Measurements from ENCODE around the gene SV2B. TPM values are rescaled to one million over a fixed set of nuclear protein-coding genes. Genes with fewer than 3 reads are reported as not detected.

Gene SV2B
- polyA plus RNA-seq, 4 donors, result 0.25 to 2.0 TPM; not detected in 2

DNA sequence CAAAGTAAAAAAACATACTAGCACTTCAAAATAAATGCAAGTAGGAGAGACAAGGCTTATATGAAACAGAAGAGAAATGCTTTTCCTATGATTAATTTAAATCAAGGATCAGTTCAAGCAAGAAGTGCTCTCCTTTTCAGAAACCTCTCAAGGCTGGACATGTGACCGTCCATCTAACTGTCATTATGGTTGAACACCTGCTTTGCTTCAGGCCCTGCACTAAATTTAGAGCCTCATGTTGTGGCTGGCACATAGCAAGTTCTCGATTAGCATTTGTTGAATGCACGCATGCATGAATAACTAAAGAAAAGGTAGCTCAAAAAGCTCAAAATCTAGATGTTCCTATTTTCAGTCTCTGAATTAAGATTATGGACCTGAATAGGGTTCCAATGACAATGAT, 82.0 kb downstream of the SV2B start:
- H3K9me3 ChIP-seq (ENCODE audit: control insufficient read depth in 2 of 2, insufficient read depth in 1 of 2, low read depth in 1 of 2, low read length in 1 of 2), result no peaks in the 10 kb centered on the region
- no peaks in the 10 kb centered on the region for H3K4me1 ChIP-seq (ENCODE audit: control insufficient read depth in 3 of 3, insufficient read depth in 2 of 3, low read depth in 1 of 3, low read length in 2 of 3)
- peaks cover 0 to 3% (median 0%) of the 10 kb centered on the region in 3 donors for H3K27me3 ChIP-seq (ENCODE audit: control insufficient read depth in 3 of 3, insufficient read depth in 3 of 3, low read length in 3 of 3)
- no peak overlapping the region for H3K4me3 ChIP-seq (ENCODE audit: low read depth in 1 of 3, low read length in 3 of 3)
- 74 to 88% (median 84%) methylated on average over 3 of the region's 3 CpGs for WGBS, 3 donors
- H3K27ac ChIP-seq (ENCODE audit: low read depth in 1 of 3, low read length in 2 of 3), result no peak overlapping the region
- no peak for FAIRE-seq
- no peaks in the 10 kb centered on the region for H3K36me3 ChIP-seq (ENCODE audit: control insufficient read depth in 3 of 3, insufficient read depth in 2 of 3, low read depth in 1 of 3, low read length in 3 of 3)
- DNase-seq, result no peak

DNA sequence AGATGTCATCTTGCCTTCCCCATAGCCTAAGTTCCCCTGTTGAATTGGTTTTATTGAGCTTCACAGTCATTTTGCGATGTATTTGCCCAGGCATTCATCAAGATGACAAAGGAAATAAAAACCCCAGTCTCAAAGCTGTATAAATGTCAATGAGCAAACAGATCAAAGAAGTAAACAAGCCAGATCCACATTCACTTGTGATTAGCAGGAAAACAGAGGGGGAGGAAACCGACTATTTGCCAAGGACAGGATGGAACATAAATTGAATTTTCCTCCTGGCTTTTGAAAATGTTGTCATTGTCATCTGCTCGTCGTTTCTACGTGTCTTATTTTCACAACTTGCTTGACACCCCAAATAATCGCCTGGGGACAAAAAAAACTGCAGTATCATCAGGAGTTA, 83.5 kb downstream of the SV2B start:
- WGBS, 3 donors, result 19 to 24% (median 21%) methylated on average over 6 of the region's 6 CpGs
- no peaks in the 10 kb centered on the region for H3K4me1 ChIP-seq (ENCODE audit: control insufficient read depth in 3 of 3, insufficient read depth in 2 of 3, low read depth in 1 of 3, low read length in 2 of 3)
- H3K27ac ChIP-seq (ENCODE audit: low read depth in 1 of 3, low read length in 2 of 3), result no peak overlapping the region
- no peaks in the 10 kb centered on the region for H3K9me3 ChIP-seq (ENCODE audit: control insufficient read depth in 2 of 2, insufficient read depth in 1 of 2, low read depth in 1 of 2, low read length in 1 of 2)
- H3K27me3 ChIP-seq (ENCODE audit: control insufficient read depth in 3 of 3, insufficient read depth in 3 of 3, low read length in 3 of 3), result peaks cover 0 to 3% (median 0%) of the 10 kb centered on the region in 3 donors
- H3K36me3 ChIP-seq (ENCODE audit: control insufficient read depth in 3 of 3, insufficient read depth in 2 of 3, low read depth in 1 of 3, low read length in 3 of 3), result no peaks in the 10 kb centered on the region
- no peak overlapping the region for H3K4me3 ChIP-seq (ENCODE audit: low read depth in 1 of 3, low read length in 3 of 3)
- DNase-seq (no peak), FAIRE-seq (no peak)

DNA sequence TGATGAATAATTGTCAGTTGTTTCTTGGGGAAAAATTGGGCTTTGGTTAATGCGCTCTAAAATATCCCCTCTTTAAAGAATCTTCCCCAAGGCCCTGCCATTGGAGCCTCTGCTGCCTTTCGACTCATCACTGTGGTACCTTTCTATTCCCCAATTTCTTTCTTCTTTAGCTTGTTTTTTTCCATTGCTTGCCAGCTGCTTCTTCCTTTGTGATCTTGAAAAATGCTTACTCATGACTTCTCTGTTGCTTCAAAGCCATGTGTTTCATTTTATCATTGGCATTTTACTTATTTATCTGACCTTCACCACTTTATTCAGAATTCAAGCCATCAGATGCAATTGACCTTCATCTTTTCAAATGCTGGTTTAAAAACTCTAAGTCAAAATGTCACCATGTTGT, 84.4 kb downstream of the SV2B start:
- no peak for DNase-seq
- Histone ChIP-seq H3K9me3 (ENCODE audit: control insufficient read depth in 2 of 2, insufficient read depth in 1 of 2, low read depth in 1 of 2, low read length in 1 of 2) (no peaks in the 10 kb centered on the region), H3K4me3 (ENCODE audit: low read depth in 1 of 3, low read length in 3 of 3) (no peak overlapping the region), H3K36me3 (ENCODE audit: control insufficient read depth in 3 of 3, insufficient read depth in 2 of 3, low read depth in 1 of 3, low read length in 3 of 3) (no peaks in the 10 kb centered on the region), H3K4me1 (ENCODE audit: control insufficient read depth in 3 of 3, insufficient read depth in 2 of 3, low read depth in 1 of 3, low read length in 2 of 3) (no peaks in the 10 kb centered on the region), H3K27me3 (ENCODE audit: control insufficient read depth in 3 of 3, insufficient read depth in 3 of 3, low read length in 3 of 3) (peaks cover 0 to 3% (median 0%) of the 10 kb centered on the region in 3 donors), H3K27ac (ENCODE audit: low read depth in 1 of 3, low read length in 2 of 3) (no peak overlapping the region)
- WGBS, 3 donors, result 80 to 92% (median 80%) methylated on average over 2 of the region's 2 CpGs
- FAIRE-seq, result no peak

DNA sequence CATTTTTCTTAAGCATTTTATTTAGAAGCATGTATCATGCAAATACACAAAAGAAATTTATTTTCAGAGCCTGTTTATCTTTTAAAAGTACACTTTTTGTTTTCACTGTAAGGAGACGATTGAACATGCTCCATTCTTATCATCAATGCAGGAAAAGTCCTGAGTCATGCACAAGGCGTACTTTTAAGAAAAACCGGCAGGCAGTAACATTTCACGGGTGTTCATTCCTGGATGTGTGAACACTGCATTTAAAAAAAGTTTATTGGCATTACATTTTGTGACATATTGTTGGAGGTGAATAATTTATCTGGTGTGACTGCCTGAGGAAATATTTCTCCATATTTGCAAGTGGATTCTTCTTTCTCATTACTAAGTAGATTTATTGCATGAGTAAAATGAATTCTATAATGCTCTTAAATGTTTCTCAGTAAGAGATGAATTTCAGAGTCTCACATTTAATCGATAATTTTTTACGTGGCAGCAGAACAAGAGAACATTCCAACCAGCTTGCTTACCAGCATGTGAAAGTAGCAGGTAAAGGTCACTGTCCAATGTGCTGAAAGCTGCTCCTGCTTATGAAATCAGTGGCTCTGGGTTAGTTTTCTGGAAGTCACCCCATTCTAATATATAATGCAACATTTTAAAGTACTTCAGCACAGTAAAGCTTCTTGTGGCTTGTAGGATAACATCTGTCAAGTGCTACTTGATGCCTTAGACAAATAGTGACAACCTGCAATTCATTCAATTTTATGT, 87.0 kb downstream of the SV2B start:
- Histone ChIP-seq H3K27ac (ENCODE audit: low read depth in 1 of 3, low read length in 2 of 3) (no peak overlapping the region), H3K4me1 (ENCODE audit: control insufficient read depth in 3 of 3, insufficient read depth in 2 of 3, low read depth in 1 of 3, low read length in 2 of 3) (no peaks in the 10 kb centered on the region), H3K36me3 (ENCODE audit: control insufficient read depth in 3 of 3, insufficient read depth in 2 of 3, low read depth in 1 of 3, low read length in 3 of 3) (no peaks in the 10 kb centered on the region), H3K9me3 (ENCODE audit: control insufficient read depth in 2 of 2, insufficient read depth in 1 of 2, low read depth in 1 of 2, low read length in 1 of 2) (no peaks in the 10 kb centered on the region), H3K27me3 (ENCODE audit: control insufficient read depth in 3 of 3, insufficient read depth in 3 of 3, low read length in 3 of 3) (peaks cover 0 to 3% (median 0%) of the 10 kb centered on the region in 3 donors), H3K4me3 (ENCODE audit: low read depth in 1 of 3, low read length in 3 of 3) (no peak overlapping the region)
- DNase-seq, result peak in 1 of 2 donors; percentile 26
- FAIRE-seq, result no peak
- 49 to 59% (median 53%) methylated on average over 6 of the region's 6 CpGs for WGBS, 3 donors

DNA sequence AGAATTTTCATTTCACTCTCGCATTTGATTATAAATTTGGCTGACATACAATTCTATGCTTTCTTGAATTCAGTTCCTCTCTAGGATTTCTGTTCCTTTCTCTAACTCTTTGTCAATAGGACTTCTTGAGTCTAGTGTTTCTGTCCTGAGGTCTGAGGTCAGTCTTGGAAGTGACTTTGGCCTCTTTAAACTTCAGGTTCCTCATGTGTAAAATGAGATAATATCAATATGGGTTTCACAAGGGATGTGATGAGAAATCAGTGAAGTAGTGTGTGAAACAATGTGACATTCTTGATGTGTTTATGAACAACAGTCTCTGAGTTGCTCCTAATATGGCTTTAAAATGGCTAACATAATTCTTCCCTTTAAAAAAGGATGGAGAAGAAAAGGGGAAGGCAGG, 92.2 kb downstream of the SV2B start:
- no peak for DNase-seq
- no peaks in the 10 kb centered on the region for H3K36me3 ChIP-seq (ENCODE audit: control insufficient read depth in 3 of 3, insufficient read depth in 2 of 3, low read depth in 1 of 3, low read length in 3 of 3)
- no peak for FAIRE-seq
- H3K4me3 ChIP-seq (ENCODE audit: low read depth in 1 of 3, low read length in 3 of 3), result no peak overlapping the region
- no peaks in the 10 kb centered on the region for H3K4me1 ChIP-seq (ENCODE audit: control insufficient read depth in 3 of 3, insufficient read depth in 2 of 3, low read depth in 1 of 3, low read length in 2 of 3)
- WGBS, 3 donors, result 85 to 91% (median 91%) methylated on average over 1 of the region's 1 CpG
- H3K27me3 ChIP-seq (ENCODE audit: control insufficient read depth in 3 of 3, insufficient read depth in 3 of 3, low read length in 3 of 3), result peaks cover 0 to 3% (median 0%) of the 10 kb centered on the region in 3 donors
- H3K27ac ChIP-seq (ENCODE audit: low read depth in 1 of 3, low read length in 2 of 3), result no peak overlapping the region
- no peaks in the 10 kb centered on the region for H3K9me3 ChIP-seq (ENCODE audit: control insufficient read depth in 2 of 2, insufficient read depth in 1 of 2, low read depth in 1 of 2, low read length in 1 of 2)

DNA sequence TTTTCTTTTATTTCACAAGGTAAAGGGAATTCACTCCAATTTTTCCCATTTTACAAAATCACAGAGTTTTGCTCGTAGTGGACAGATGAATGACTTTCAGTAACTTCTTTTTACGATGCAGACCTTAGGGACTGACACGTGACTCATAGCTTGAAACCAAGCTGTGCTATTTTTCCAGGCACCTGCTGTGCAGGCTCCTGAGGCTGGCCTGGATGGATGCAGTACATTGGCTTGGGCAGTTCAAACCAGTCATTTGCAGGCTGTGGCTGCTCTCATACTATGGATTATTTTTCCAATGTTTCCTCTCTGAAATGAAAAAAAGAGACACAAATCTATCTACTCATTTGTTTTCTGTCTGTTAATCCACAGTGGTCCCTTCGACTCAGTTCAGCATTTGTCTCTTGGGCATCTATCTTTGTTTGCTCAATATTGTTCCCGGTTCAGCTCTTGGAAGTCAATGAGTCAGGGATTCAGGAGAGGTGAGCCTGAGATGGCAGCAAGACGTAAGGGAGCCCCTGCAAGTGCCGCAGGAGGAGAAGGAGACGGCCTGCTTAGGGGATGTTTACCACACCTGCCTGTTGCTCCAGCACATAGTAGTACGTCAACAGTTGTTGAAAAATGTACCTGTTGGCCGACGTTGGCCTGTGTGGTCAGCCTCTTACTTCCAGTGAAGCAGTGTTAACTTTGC, 92.8 kb downstream of the SV2B start:
- FAIRE-seq (no peak), DNase-seq (no peak)
- WGBS, 3 donors, result 58 to 75% (median 71%) methylated on average over 10 to 11 of the region's 11 CpGs

DNA sequence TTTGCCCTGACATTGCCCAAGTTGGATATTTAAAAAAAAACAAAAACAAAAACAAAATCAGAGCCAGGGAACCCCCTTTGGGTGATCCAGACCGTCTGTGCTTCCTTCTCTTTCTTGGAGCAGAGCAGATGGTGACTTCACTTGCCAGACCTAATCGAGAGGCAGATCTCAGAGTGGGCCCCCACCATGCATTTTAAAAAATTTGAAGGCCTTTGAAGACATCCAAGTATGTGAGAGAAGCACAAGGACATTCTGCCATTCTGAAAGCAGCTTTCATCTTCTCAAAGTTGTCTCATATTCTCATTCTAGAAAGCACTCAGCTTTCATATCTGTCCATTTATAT, 93.3 kb downstream of the SV2B start:
- no peaks in the 10 kb centered on the region for H3K9me3 ChIP-seq (ENCODE audit: control insufficient read depth in 2 of 2, insufficient read depth in 1 of 2, low read depth in 1 of 2, low read length in 1 of 2)
- no peaks in the 10 kb centered on the region for H3K36me3 ChIP-seq (ENCODE audit: control insufficient read depth in 3 of 3, insufficient read depth in 2 of 3, low read depth in 1 of 3, low read length in 3 of 3)
- 37 to 41% (median 40%) methylated on average over 2 of the region's 2 CpGs for WGBS, 3 donors
- H3K4me1 ChIP-seq (ENCODE audit: control insufficient read depth in 3 of 3, insufficient read depth in 2 of 3, low read depth in 1 of 3, low read length in 2 of 3), result no peaks in the 10 kb centered on the region
- FAIRE-seq (no peak), DNase-seq (no peak)
- no peak overlapping the region for H3K27ac ChIP-seq (ENCODE audit: low read depth in 1 of 3, low read length in 2 of 3)
- H3K27me3 ChIP-seq (ENCODE audit: control insufficient read depth in 3 of 3, insufficient read depth in 3 of 3, low read length in 3 of 3), result peaks cover 0 to 3% (median 0%) of the 10 kb centered on the region in 3 donors
- no peak overlapping the region for H3K4me3 ChIP-seq (ENCODE audit: low read depth in 1 of 3, low read length in 3 of 3)

More for the DNA sequence above, 92.8 kb downstream of the SV2B start:
- no peak overlapping the region for H3K4me3 ChIP-seq (ENCODE audit: low read depth in 1 of 3, low read length in 3 of 3)
- H3K9me3 ChIP-seq (ENCODE audit: control insufficient read depth in 2 of 2, insufficient read depth in 1 of 2, low read depth in 1 of 2, low read length in 1 of 2), result no peaks in the 10 kb centered on the region
- no peaks in the 10 kb centered on the region for H3K36me3 ChIP-seq (ENCODE audit: control insufficient read depth in 3 of 3, insufficient read depth in 2 of 3, low read depth in 1 of 3, low read length in 3 of 3)
- H3K27ac ChIP-seq (ENCODE audit: low read depth in 1 of 3, low read length in 2 of 3), result no peak overlapping the region
- no peaks in the 10 kb centered on the region for H3K4me1 ChIP-seq (ENCODE audit: control insufficient read depth in 3 of 3, insufficient read depth in 2 of 3, low read depth in 1 of 3, low read length in 2 of 3)
- H3K27me3 ChIP-seq (ENCODE audit: control insufficient read depth in 3 of 3, insufficient read depth in 3 of 3, low read length in 3 of 3), result peaks cover 0 to 3% (median 0%) of the 10 kb centered on the region in 3 donors

DNA sequence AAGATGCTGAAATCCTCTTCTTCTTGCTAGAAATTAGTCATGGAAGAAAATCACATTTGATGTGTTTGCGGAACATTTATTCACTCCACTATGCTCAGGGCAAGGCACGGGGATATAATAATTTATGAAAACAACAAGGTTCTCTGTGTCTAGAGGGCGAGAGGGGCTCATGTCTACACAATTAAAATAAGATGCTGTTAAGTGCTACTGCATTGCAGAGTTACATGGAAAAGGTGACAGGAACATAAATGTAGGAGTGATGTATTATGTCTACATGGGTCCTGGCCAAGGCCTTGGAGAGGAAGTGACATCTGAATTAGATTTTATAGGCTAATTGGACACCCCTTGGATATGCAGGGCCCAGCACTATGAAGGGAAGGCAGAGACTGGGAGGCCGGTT, 96.1 kb downstream of the SV2B start:
- no peak for DNase-seq
- Histone ChIP-seq H3K4me1 (ENCODE audit: control insufficient read depth in 3 of 3, insufficient read depth in 2 of 3, low read depth in 1 of 3, low read length in 2 of 3) (no peaks in the 10 kb centered on the region), H3K9me3 (ENCODE audit: control insufficient read depth in 2 of 2, insufficient read depth in 1 of 2, low read depth in 1 of 2, low read length in 1 of 2) (no peaks in the 10 kb centered on the region), H3K4me3 (ENCODE audit: low read depth in 1 of 3, low read length in 3 of 3) (no peak overlapping the region), H3K27ac (ENCODE audit: low read depth in 1 of 3, low read length in 2 of 3) (no peak overlapping the region), H3K36me3 (ENCODE audit: control insufficient read depth in 3 of 3, insufficient read depth in 2 of 3, low read depth in 1 of 3, low read length in 3 of 3) (no peaks in the 10 kb centered on the region), H3K27me3 (ENCODE audit: control insufficient read depth in 3 of 3, insufficient read depth in 3 of 3, low read length in 3 of 3) (peaks cover 0 to 3% (median 0%) of the 10 kb centered on the region in 3 donors)
- WGBS, 3 donors, result 73 to 81% (median 77%) methylated on average over 4 of the region's 4 CpGs
- FAIRE-seq, result no peak

Measured in small intestine (tissue), 7 donors.